Sigmoid colon (tissue), 4 donors: ENCODE data around the gene RBPJ.

ENCODE experiments used
- CTCF ChIP-seq, 4 experiments: fragments of 450-650 bp in 3 of 4; fragments of 200-600 bp in 1 of 4; IDR thresholded peaks; one replicate each; pipeline ENCODE4 v1.5.1; 2016 to 2019; ENCODE audit warnings: antibody characterized with exemption in 4 of 4, mild to moderate bottlenecking in 3 of 4, moderate library complexity in 2 of 4
- POLR2A ChIP-seq, 2 donors: fragments of 450-650 bp; IDR thresholded peaks; one replicate each; pipeline ENCODE4 v1.6.1; 2016; ENCODE audit warnings: antibody characterized with exemption in 2 of 2, mild to moderate bottlenecking in 2 of 2, moderate library complexity in 2 of 2
- POLR2AphosphoS5 ChIP-seq, 4 donors: sonication (generic); formaldehyde crosslinking; IDR thresholded peaks; one replicate each; pipeline ENCODE4 v1.6.1; 2017; ENCODE audit warnings: antibody characterized with exemption in 4 of 4

- TF ChIP-seq CTCF (IDR thresholded peaks at IDR 0.05), result no peak
- TF ChIP-seq POLR2A (IDR thresholded peaks at IDR 0.05), result no peak
- no peak for TF ChIP-seq POLR2AphosphoS5 (IDR thresholded peaks at IDR 0.05)
Observed at GRCh38 chr4:26473893-26474292, 153.1 kb downstream of the RBPJ start.
